ENCODE results near the gene PGBD5. TPM values are rescaled to one million over a fixed set of nuclear protein-coding genes. Genes with fewer than 3 reads are reported as not detected.
A peak's percentile ranks its signal among the peaks of the same experiment; 100 is the strongest.

Gene PGBD5
- total RNA-seq, 1 donor from 2014 or later: 19.7 TPM

DNA sequence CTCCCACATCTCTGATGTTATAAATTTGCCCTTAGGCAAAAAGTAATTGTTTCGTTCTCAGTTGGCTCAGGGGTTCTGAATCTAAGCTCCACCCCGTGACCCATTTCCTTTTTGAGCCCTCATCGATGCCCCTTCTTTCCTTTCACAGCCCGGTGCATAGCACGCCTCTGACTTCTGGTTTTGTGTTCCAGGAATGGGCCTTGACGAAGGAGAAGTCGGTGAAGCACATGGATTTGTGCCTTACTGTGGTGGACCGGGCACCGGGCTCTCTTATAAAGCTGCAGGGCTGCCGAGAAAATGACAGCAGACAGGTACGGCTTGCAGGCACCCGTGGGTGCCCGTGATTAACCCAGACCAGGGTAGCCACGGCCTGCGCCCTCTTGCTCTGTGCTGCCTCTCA lies 151.9 kb downstream of the PGBD5 start:
- Mint-ChIP-seq H3K27me3 (ENCODE audit: low read depth) (no peaks in the 10 kb centered on the region), H3K36me3 (ENCODE audit: low read depth) (peaks cover 3% of the 10 kb centered on the region), H3K27ac (ENCODE audit: unreplicated experiment) (peak overlapping the region; percentile 78), H3K9me3 (no peaks in the 10 kb centered on the region), H3K4me1 (peaks cover 22% of the 10 kb centered on the region), H3K4me3 (no peak overlapping the region)
- no peak for DNase-seq (ENCODE audit: low read depth, low spot score)
- TF ChIP-seq, protein P1, sequence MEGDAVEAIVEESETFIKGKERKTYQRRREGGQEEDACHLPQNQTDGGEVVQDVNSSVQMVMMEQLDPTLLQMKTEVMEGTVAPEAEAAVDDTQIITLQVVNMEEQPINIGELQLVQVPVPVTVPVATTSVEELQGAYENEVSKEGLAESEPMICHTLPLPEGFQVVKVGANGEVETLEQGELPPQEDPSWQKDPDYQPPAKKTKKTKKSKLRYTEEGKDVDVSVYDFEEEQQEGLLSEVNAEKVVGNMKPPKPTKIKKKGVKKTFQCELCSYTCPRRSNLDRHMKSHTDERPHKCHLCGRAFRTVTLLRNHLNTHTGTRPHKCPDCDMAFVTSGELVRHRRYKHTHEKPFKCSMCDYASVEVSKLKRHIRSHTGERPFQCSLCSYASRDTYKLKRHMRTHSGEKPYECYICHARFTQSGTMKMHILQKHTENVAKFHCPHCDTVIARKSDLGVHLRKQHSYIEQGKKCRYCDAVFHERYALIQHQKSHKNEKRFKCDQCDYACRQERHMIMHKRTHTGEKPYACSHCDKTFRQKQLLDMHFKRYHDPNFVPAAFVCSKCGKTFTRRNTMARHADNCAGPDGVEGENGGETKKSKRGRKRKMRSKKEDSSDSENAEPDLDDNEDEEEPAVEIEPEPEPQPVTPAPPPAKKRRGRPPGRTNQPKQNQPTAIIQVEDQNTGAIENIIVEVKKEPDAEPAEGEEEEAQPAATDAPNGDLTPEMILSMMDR (conservative IDR thresholded peaks at IDR 0.05): no peak

DNA sequence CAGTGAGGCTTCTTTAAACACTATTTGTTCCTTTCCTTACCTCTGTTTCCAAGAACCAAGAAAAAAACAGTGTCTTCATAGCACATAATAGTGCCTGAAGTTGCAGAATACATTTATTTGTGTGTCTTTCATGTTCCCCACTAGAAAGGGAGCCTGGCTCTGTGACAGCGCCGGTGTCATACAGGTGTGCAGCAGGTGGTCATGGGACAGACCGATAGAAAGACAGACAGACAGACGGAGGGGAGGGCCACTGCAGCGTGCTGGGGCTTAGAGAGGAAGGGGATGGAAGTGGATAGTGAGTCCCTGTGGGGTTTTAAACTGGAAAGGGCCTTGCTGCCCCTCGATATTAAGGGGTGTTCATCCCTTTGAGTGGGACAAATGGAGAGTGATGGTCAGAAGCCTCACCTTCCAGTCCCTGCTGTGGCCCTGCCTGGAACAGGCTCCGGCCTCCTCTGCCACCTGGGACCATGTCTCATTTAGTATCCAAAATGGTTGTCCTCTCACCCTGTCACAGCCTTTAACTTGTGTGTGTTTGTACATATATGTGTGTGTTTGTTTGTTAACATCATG lies 152.9 kb downstream of the PGBD5 start:
- Mint-ChIP-seq H3K4me1 (peaks cover 26% of the 10 kb centered on the region), H3K9me3 (no peaks in the 10 kb centered on the region), H3K27me3 (ENCODE audit: low read depth) (no peaks in the 10 kb centered on the region), H3K36me3 (ENCODE audit: low read depth) (peaks cover 3% of the 10 kb centered on the region), H3K4me3 (no peak overlapping the region), H3K27ac (ENCODE audit: unreplicated experiment) (no peak overlapping the region)
- TF ChIP-seq, protein P1 (conservative IDR thresholded peaks at IDR 0.05): no peak
- no peak for DNase-seq (ENCODE audit: low read depth, low spot score)

DNA sequence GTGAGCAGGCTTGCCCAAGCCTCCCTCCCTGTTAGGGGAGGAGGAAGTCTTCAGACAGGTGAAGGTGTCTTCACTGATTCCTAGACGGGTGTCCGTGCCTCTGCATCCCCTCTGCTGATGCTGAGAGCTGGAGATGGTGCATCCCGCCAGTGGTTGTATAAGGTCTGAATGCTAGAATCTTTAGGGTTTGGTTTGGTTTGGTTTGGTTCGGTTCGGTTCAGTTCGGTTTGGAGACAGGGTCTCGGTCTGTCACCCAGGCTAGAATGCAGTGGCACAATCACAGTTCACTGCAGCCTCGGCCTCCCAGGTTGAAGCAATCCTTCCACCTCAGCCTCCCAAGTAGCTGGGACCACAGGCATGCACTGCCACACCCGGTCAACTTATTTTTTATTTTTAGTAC lies 153.6 kb downstream of the PGBD5 start:
- Mint-ChIP-seq H3K36me3 (ENCODE audit: low read depth) (peaks cover 3% of the 10 kb centered on the region), H3K9me3 (no peaks in the 10 kb centered on the region), H3K27me3 (ENCODE audit: low read depth) (no peaks in the 10 kb centered on the region), H3K27ac (ENCODE audit: unreplicated experiment) (no peak overlapping the region), H3K4me1 (peaks cover 23% of the 10 kb centered on the region), H3K4me3 (no peak overlapping the region)
- DNase-seq (ENCODE audit: low read depth, low spot score): no peak
- TF ChIP-seq, protein P1 (conservative IDR thresholded peaks at IDR 0.05): no peak

DNA sequence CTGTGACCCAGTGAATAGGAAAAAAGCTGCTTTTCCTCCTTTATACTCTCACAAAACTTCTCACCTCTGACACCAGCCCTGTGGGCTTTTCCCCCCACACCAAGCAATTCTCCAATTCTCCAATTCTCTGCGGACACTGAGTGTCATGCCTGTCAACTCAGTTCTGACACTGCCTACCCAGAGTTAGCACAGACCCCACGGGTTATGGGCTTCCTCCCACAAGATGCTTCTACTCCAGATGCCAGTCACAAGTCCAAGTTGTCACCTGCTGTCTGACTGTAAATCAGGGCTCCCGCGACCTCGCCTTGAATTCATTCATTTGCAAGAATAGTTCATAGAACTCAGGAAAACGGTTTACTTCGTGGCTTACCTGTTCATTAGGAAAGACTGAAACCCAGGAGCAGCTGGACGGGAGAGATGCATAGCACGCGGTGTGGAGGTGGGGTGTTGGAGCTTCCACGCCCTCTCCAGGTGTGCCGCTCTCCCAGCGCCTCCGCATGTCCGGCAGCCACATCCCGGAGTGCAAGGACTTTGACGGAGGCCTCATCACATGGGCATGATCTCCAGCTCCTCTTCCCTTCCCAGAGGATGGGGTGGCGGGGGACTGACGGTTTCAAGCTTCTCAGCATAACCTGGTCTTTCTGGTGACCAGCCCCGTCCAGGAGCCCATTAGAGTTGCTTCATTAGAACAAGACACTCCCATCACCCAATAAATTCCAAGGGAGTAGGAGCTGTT lies 154.7 kb downstream of the PGBD5 start:
- Mint-ChIP-seq H3K9me3 (no peaks in the 10 kb centered on the region), H3K4me3 (no peak overlapping the region), H3K4me1 (peaks cover 12% of the 10 kb centered on the region), H3K27me3 (ENCODE audit: low read depth) (no peaks in the 10 kb centered on the region), H3K27ac (ENCODE audit: unreplicated experiment) (no peak overlapping the region), H3K36me3 (ENCODE audit: low read depth) (peaks cover under 1% of the 10 kb centered on the region)
- TF ChIP-seq, protein P1 (conservative IDR thresholded peaks at IDR 0.05): no peak
- DNase-seq (ENCODE audit: low read depth, low spot score): no peak

DNA sequence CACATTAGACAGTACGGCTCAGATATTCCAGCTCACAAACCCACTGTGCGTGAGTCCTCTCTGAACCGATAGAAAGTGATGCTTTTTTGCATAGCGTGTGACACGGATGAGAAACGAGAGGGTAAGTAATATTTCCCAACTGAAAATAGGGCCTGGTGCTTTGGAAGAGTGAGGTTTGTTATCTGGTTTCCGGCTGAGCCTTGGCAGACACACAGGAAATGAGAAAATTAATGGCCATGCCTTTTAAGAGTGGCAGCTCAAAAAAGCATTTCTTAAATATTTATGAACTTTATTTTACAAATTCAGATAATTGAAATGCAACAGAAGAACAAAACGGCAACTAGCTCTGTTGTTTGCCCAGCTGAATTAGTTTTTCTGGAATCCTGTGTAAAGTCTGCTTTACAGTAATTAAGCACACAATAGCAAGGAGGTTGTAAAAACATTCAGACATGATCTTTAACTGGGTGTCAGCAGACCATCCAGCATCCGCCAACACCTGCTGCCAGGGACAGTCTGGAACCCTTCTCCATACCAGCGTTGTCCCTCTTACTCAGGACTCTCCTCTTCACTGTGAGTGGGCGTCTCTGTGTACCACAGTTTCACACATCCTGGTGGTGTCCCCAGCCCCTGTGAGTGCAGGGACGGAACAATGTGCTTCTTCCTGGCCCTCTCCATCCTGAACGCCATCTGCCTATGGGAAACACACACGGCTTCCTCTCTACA lies 155.4 kb downstream of the PGBD5 start:
- no peak overlapping the region for H3K27ac Mint-ChIP-seq (ENCODE audit: unreplicated experiment)
- no peaks in the 10 kb centered on the region for H3K27me3 Mint-ChIP-seq (ENCODE audit: low read depth)
- no peak for DNase-seq (ENCODE audit: low read depth, low spot score)
- H3K4me3 Mint-ChIP-seq: no peak overlapping the region
- no peaks in the 10 kb centered on the region for H3K9me3 Mint-ChIP-seq
- no peaks in the 10 kb centered on the region for H3K36me3 Mint-ChIP-seq (ENCODE audit: low read depth)
- H3K4me1 Mint-ChIP-seq: peaks cover 11% of the 10 kb centered on the region
- TF ChIP-seq, protein P1 (conservative IDR thresholded peaks at IDR 0.05): no peak
